Mesenteric fat pad (tissue), 1 donor: ENCODE measurements around the gene MAGI2. TPM values are rescaled to one million over a fixed set of nuclear protein-coding genes. Genes with fewer than 3 reads are reported as not detected.

ENCODE experiments used
- DNase-seq: peaks from one replicate; pipeline ENCODE4 v3.0.0-alpha.2; 2020; ENCODE audit warnings: low spot score
- total RNA-seq: library from RNA; stranded (reverse); fragmentation: NEBNext Ultra II Directional; extraction: Animal tissue kit (Norgen Biotek cat#: 25700); gene quantifications from one replicate; pipeline ENCODE4 v1.2.1, GENCODE V29; 2021
- donor health status: DM: yes; HTN: yes; CAD: no.

MAGI2 gene
- total RNA-seq, 1 donor from 2014 or later, result 9.7 TPM

DNA sequence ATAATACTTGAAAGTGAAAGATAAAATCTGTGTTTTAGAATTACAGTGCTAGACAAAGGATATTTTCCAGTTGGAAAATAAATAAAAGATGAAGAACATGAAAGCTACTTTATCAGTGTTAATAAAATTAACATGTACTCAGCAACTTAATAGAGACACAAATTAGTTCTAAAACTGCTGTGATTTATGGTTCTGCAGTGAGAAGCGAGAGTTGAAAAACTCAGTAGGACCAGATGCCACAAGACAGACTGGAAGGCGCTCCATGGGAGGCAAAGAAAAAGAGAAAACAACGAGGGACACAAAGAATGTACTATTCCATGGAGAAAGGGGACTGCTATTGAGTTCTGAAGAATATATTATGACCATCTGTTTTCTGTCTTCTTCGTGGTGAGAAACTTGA, 1064.4 kb downstream of the MAGI2 start:
- DNase-seq, result no peak

DNA sequence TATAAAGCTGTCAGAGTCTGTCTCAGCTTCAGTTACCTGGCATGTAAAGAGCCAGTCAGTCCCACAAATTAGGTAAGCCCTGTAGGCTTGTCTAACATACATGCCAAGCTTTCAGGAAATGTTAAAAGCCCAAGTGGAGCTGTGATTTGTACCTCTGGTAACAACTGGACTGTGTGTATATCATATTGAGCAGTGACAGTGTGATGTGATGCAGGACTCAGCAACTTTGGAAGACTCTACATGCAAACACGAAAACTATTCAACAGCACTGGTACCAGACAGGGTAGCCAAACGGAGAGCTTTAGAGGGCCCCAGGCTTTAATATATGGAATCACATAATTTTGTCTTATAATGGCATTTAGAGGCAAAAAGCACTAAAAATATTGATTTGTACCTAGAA, 1066.9 kb downstream of the MAGI2 start:
- no peak for DNase-seq

DNA sequence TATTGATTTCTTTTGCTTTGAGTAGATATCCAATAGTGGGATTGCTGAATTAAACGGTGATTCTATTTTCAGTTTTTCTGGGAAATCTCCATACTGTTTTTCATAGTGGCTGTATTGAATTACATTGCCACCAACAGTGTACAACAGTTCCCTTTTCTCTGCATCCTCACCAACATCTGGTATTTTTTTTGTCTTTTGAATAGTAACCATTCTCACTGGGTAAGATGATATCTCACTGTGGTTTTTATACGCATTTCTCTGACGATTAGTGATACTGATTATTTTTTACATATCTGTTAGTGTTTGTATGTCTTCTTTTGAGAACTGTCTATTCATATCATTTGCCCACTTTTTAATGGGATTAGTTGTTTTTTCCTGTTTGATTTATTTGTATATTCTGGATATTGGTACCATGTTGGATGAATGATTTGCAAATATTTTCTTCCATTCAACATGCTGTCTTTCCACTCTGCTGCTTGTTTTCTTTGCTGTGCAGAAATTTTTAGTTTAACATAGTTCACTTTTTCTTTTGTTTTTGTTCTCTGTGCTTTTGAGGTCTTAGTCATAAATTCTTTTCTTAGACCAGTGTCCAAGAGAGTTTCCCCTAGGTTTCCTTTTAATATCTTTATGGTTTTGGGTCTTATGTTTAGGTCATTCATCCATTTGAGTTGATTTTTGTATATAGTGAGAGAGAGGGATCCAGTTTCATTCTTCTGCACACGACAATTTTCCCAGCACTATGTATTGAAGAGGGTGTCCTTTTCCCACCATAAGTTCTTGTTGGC, 1070.2 kb downstream of the MAGI2 start:
- no peak for DNase-seq

DNA sequence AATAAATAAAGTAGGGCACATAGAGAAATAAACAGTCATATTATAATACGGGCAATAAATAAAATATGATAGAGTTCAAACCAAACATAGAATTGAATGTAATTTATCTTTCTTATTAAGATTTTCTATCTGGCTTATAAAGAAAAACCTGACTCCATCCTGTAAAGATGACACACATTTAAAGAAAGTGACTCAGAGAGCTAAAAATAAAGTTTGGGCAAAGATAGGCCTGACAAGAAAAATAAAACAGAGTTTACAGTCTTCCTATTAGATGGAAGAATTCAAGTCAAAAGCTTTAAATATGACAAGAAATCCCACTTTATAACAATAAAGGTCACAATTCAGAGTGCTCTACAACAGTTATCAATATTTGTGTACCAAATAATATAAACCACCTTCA, 1074.3 kb downstream of the MAGI2 start:
- DNase-seq, result no peak

DNA sequence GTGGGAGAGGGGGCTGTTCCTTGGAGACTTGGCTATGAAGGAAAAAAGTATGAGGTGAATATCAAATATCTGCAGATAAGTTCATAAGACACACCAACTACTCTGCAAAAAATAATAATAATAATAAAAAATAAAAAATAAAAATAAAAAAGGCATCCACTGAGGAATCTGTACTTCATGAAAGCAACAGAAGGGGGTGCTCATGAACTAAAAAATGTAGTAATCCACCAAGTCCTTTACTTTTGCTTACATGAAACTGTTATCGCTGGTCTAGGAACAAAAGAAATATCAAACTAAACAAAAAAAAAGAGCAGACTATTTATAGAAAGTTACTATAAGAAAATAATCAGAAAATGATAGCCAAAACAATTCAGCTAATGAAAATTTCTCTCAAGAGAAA, 1075.9 kb downstream of the MAGI2 start:
- no peak for DNase-seq

DNA sequence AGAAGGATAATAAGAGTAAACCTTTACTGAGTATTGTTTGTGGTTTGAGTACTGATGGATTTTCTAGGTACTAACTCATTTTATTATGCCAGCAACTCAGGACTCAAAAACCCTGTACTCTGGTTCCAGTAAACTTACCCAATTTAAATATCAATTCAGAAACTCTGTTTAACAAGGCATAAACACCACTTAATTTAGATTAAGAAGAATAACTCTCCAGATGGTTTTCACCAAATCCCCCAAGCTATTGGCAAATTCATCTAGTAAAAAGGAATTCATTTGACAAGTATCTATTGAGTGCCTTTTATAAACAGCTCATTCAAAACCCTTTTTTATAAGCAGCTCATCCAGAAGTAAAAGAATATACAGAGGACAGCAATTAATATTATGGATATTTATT, 1082.5 kb downstream of the MAGI2 start:
- no peak for DNase-seq

DNA sequence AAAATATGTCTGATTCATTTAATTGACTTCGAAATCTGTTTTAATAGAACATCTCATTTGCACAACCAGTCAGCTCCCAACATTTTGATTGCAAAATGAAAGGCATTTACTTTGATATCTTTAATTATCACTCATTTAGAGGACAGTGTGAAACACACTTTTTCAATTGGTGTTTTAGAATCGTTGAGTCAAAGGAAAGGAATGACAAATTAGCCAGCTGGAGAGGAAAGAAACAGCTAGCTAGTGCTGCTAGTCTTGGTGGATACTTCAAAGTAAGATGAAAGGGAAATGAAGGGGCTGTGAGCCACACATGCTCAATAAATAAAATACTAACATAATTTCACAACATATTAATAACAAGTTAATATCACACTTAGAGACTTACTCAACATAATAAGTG, 1084.7 kb downstream of the MAGI2 start:
- DNase-seq, result no peak

DNA sequence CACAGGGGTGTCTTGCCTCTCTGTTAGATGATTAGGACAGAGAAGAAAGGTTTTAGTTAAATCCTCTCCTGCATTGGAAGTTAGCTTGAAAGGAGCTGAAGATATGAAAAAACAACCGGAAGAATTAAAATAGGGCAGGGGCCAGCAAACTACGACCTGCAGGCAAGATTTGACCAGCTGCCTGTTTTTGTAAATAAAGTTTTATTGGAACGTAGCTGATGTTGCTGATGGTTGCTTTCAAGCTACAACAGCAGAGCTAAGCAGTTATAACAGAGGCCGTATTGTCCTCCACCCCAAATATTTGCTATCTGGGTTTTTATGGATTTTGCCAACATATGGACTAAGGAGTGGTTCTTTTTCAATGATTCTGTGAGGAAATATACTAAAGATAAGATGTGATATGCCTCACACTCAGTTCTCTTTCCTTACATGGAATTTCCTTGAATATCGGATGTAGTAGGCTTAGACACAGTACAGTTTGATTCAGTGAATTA, 1086.1 kb downstream of the MAGI2 start:
- no peak for DNase-seq

DNA sequence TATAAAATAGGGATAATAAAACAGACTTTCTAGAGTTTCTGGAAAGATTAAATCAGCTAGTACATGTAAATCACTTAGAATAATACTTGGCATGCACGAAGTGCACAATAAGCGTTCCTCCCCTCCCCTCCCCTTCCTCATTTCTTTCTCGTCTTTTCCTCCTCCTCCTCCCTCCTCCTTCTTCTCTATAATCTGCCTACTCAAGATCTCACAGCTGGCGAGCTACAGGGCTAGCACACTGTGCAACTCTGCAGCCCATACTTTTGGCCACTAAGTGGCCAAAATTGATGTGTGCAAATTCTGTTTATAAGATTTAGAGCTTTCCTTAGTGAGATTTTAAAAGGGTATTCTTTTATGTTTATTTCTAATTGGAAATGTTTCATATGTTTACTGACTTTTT, 1089.6 kb downstream of the MAGI2 start:
- no peak for DNase-seq

DNA sequence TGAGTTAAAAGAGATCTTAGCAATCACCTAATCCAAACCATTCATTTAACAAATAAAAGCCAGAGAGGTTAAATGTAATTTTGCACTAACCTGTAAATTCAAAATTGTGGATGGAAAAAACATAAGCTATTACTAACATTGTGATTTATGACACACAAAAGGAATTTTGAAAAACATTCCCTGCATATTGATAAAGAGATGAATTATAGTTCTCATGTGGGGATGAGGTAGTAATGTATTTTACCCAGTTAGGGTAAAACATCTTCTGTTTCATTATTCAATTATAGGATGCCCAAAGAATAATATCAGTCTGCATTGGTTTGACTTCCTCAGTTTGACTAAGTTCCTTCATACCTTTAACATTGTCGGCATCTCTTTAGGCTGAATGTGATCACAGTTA, 1093.6 kb downstream of the MAGI2 start:
- no peak for DNase-seq

DNA sequence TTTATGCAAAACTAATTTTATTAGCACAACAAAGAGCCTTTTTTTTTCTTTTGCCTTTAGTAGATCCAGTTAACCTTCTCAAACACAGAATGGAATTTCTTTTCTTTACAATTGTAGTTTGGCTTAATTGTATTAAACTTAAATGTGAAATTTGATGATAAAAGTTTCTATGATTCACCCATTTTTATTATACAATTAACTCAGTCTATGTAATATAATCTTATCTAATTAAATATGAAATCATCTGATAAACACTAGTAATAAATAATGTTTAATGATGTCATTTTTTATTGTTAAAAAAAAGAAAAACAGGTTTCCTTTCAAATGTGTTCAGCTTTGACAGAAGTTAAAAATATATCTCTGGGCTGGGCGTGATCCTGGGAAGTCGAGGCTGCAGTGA, 1095.8 kb downstream of the MAGI2 start:
- no peak for DNase-seq

DNA sequence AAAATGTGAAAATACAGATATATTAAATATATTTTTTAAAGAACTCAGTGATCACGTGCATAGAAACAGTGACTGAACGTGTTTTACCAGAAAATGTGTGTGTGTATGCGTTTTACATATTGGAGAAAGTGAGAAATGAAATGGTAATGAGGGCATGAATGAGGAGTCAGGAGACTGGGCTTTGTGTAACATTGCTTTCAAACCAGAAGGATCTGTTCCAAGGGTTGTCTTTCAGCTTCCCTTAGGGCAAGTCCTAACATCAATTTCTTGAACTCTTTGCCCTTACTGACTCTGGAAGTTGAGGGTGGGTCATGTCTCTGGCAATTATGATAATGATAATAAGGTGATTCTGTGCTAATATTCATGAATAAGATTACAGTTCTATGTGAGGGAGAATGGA, 1097.6 kb downstream of the MAGI2 start:
- no peak for DNase-seq

DNA sequence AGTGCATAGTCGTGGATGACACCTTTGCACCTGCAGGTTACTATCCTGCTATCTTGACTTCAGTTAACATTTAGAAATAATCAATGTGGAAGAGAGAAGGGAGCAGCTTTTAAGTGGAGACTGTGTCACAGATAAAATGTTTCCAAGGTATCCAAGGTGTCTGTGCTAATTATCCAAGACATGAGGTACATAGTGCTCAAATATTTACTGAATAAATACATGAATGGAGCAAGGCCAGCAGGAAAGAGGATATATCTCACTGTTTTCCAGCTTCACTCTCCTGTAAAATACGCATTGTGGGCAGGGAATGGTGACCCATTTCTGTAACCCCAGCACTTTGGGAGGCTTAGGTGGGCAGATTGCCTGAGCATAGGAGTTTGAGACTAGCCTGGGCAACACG, 1102.5 kb downstream of the MAGI2 start:
- no peak for DNase-seq

DNA sequence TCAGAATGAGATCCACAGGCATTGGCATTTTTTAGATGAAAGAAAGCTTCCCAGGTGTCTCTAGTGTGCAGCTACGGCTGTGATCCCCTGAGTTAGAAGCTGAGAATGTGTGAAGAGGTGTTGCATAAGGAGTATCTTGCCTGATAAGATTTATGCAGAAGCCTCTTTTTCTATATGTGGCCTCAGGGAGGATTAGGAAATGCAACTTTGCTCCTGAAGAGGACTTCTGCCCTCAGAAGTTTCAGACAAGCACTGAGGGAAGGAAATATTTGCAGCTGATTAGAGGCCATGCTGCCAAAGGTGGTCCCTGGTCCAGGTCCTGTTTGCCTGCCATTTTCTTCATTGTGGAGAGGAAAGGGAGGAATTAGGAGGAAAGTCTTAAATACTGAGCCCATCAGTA, 1103.1 kb downstream of the MAGI2 start:
- no peak for DNase-seq

DNA sequence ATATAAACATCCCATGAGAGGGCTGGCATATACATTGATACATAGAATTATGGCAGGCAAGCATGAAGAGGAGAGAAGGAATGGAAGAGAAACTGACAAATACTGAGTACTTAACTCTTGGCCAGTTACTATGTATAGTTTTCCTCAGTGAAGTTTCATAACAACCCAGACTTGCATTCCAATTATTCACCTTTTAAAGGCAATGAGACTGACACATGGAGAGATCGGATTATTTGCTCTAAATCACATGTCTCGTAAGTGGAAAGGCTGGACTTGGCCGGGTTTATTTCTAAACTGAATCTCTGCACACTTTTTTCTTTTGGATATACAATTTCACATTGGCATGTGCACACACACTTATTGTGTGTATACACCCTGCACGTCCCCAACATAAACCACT, 1106.6 kb downstream of the MAGI2 start:
- DNase-seq, result no peak

DNA sequence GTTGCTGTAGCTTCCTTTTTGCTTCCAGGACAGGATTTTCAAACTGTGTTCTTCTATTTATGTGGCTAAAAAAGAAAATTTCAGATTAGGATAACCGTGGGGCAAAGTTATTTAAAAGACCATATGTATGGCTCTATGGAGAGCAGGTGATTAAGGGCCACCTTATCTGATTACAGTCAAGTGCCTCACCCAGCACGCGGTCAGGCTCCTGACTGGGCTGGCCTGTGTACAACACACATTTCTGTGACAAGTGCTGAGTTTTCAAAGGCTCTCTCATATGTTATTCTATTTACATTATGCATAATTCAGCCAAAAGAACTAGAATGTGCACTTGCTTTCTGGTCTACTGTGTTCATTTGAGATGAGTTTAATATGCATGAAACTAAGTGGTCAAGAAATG, 1107.5 kb downstream of the MAGI2 start:
- no peak for DNase-seq

DNA sequence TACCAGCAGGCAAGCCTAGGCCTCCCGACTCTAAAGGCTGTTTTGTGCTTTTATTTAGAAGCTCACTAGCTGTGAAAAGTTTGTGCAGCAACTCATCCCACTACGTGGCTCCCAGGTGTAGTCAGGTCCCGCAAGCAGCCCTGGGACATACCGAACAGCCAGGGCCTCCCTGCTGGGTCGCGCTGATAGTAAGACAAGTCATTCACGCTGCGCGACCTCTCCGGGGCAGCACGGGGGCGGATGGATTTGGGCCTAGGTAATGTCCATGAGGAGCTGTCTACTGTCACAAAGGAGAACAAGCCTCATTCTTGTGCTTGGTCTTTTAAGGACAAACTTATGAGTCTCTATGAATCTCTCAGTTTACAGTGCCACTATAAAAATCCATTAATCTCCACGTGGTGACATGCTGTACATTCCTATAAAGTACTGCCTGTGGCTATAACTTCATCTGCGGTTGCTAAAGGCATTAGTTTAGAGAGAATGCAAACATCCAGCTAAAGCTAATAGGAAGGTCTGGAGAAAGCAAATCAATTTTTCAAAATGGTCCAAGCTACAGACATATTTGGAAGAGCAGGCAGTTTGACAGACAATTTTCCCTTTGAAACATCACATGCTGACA, 1108.1 kb downstream of the MAGI2 start:
- no peak for DNase-seq

DNA sequence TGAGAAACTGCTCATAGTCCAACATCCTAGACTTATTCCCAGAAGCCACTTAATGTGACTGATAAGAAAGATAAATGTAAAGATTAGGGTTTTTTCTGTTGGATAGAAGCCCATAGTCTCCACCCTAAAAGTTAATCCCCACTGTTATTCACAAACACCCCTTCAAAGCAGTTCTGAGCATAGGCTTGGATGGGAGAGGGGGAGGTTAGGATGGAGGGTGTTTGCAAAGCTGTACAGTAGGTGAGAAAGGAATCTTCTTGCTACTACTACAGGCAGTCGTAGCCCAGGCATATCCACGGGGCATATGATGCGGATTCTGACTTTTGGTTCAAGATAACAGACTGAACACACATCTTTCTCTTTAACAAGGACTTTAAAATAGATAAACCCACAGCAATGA, 1119.0 kb downstream of the MAGI2 start:
- DNase-seq, result no peak

DNA sequence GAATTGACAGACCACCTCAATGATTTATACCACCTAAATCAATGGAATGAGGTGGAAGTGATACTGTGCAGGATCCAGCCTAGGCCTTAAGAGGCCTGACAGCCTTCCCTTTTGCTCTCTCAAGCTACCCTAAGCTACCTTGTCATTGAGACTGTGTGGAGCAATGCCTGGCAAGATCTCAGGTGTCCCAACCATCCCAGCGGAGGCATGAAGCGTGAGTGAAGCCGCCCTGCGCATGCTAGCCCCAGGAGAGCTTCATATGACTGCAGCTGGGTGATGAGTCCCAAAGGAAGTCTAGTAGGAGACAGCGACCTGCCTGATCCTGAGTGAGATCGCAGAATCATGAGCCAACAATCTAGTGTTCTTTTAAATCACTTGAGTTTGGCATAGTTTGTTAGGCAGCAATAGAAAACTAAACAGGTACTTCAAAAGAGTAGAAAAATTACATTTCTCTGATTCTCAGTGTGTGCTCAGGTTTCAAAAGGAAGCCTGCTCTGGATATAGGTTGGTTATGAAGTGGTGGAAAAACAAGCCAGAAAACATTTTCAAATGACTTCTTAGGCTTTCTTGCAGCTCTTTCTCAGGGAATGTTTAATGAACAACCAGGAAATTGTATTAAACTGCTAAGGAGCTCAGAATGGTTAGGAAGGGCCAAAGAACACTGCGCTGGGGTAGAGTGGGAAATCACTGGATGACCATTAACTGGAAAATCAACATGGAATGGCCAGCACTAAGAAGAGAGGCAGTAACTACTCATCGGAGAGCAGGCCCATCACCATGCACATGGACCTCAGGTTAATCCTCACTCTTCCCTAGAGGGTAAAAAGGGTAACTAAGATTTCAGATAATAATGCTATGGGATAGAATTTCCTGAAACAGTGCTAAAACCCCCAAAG, 1119.7 kb downstream of the MAGI2 start:
- DNase-seq, result no peak

DNA sequence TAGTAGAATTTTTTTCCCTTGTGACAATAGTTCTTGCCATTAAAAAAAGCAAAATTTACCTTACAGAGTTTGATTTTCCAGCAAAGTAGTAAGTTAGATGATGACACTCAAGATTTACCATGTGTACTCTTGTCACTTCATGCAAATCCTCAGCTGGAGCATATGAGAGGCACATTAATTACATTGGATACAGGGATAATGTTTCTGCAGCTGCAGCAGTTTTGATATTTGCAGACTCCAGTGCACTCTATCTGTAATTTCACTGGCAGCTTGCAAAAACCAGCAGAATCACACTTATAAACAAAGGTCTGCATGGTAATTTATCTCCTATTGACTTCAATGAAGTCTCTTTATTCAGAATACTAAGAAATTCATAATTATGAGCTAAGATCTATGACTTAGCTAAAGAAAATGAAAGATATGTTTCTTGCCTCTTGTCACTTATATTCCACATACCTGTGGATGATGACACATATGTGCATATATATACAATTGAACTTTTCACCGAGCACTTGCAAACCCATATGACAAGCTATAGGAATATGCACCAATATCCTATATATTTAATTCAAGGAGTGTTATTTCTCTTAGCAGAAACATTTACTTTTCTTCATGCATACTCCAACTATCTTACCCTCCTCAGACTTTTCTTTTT, 1124.3 kb downstream of the MAGI2 start:
- no peak for DNase-seq

DNA sequence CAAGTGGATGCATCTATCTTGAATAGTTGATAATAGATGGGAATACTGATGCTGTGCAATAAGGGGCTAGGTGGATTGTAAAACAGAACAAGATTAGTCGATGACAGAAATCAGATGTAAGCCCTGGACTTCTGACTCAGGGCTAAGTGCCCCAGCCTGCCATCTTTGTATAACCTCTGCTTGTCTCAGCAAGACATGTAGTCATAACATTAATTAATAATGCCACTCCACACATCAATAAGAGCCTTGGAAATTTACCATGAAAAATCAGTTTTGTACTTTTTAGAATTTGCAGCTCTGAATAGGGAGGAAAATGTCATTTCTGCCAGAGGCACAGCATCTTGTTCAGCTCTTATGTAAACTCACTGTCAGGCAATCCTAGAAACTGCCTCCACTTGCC, 1125.7 kb downstream of the MAGI2 start:
- no peak for DNase-seq

DNA sequence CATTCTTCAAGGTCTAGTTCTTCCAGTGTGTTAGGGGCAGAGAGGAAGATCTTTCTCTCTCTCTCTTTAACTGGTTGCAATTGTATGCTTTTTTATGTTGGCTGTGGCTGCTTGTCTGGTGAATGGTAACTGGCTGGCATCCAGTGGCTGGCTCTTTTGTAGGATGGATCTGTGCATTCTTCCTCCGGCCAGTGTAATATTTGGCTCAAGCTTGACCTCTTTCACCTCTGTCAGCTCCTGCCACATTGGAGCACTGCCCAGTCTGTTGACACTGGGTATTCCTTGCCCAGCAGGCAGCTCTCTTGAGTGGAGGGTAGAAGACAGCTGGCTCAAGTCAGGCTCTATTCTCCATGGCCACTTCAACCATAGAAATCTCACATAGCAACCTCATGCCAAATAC, 1126.6 kb downstream of the MAGI2 start:
- DNase-seq, result no peak
